Mesenchymal stem cell (in vitro differentiated cells and primary cell): ENCODE results near the gene TFAP2C.

Experiments used
- DNase-seq: peaks from one replicate; pipeline ENCODE4 v3.0.0-alpha.2; 2013
- H2AFZ ChIP-seq: one replicate; pipeline ENCODE4 v1.6.1; 2013; ENCODE audit warnings: low read depth, mild to moderate bottlenecking, control low read depth, inconsistent platforms, low read length, moderate library complexity
- H2AK5ac ChIP-seq: 2 replicates; pipeline ENCODE4 v1.6.1; 2013; ENCODE audit warnings: low read length, moderate library complexity, mild to moderate bottlenecking, inconsistent platforms; ENCODE audit not compliant: severe bottlenecking
- H2BK120ac ChIP-seq: one replicate; pipeline ENCODE4 v1.6.1; 2013; ENCODE audit warnings: low read depth, mild to moderate bottlenecking, inconsistent platforms, low read length, moderate library complexity
- H2BK12ac ChIP-seq, 2 experiments: one replicate each; pipeline ENCODE4 v1.6.1; 2013; ENCODE audit warnings: inconsistent platforms in 2 of 2, low read length in 2 of 2, mild to moderate bottlenecking in 2 of 2, moderate library complexity in 2 of 2, control low read depth in 1 of 2
- H2BK15ac ChIP-seq: one replicate; pipeline ENCODE4 v1.6.1; 2013; ENCODE audit warnings: mild to moderate bottlenecking, low read depth, inconsistent platforms; ENCODE audit not compliant: poor library complexity, severe bottlenecking
- H2BK5ac ChIP-seq: 2 replicates; pipeline ENCODE4 v1.6.1; 2013; ENCODE audit warnings: low read depth, mild to moderate bottlenecking, low read length, control low read depth, inconsistent platforms; ENCODE audit not compliant: poor library complexity, severe bottlenecking
- H3K14ac ChIP-seq, 2 experiments: one replicate each; pipeline ENCODE4 v1.6.1; 2013; ENCODE audit warnings: inconsistent platforms in 2 of 2, low read length in 2 of 2, control low read depth in 1 of 2, mild to moderate bottlenecking in 1 of 2, moderate library complexity in 1 of 2
- H3K18ac ChIP-seq, 2 experiments: one replicate each; pipeline ENCODE4 v1.6.1; 2013; ENCODE audit warnings: inconsistent platforms in 2 of 2, low read length in 2 of 2, control low read depth in 1 of 2, low read depth in 1 of 2, mild to moderate bottlenecking in 1 of 2
- H3K23ac ChIP-seq, 2 experiments: one replicate each; pipeline ENCODE4 v1.6.1; 2013; ENCODE audit warnings: inconsistent platforms in 2 of 2, low read length in 2 of 2, mild to moderate bottlenecking in 2 of 2, moderate library complexity in 2 of 2, control low read depth in 1 of 2
- H3K27ac ChIP-seq: 2 replicates; pipeline ENCODE4 v1.5.1; 2013; ENCODE audit warnings: mild to moderate bottlenecking, moderate library complexity, low read length, control low read depth, inconsistent platforms; ENCODE audit not compliant: poor library complexity, severe bottlenecking
- H3K27me3 ChIP-seq, 2 experiments: 2 replicates each; pipeline versions ENCODE4 v1.6.1 to v1.7.0; 2013; ENCODE audit warnings: low read length in 2 of 2, mild to moderate bottlenecking in 2 of 2, moderate library complexity in 2 of 2, control low read depth in 1 of 2, inconsistent platforms in 1 of 2; ENCODE audit not compliant: control insufficient read depth in 1 of 2, insufficient read depth in 1 of 2
- H3K36me3 ChIP-seq, 2 experiments: 2 replicates each; pipeline versions ENCODE4 v1.6.1 to v1.7.0; 2013; ENCODE audit warnings: low read length in 2 of 2, control low read depth in 1 of 2, inconsistent platforms in 1 of 2, low read depth in 1 of 2, mild to moderate bottlenecking in 1 of 2; ENCODE audit not compliant: insufficient read depth in 2 of 2, control insufficient read depth in 1 of 2
- H3K4ac ChIP-seq, 2 experiments: one replicate each; pipeline ENCODE4 v1.6.1; 2013; ENCODE audit warnings: inconsistent platforms in 2 of 2, low read length in 2 of 2, mild to moderate bottlenecking in 2 of 2, moderate library complexity in 2 of 2, control low read depth in 1 of 2, low read depth in 1 of 2
- H3K4me1 ChIP-seq: 2 replicates; pipeline ENCODE4 v1.6.1; 2013; ENCODE audit warnings: low read depth, low read length, control low read depth; ENCODE audit not compliant: control insufficient read depth, insufficient read depth
- H3K4me2 ChIP-seq: 2 replicates; pipeline ENCODE4 v1.6.1; 2013; ENCODE audit warnings: low read length, mild to moderate bottlenecking, inconsistent platforms; ENCODE audit not compliant: poor library complexity, severe bottlenecking
- H3K4me3 ChIP-seq, 2 experiments: 2 replicates each; pipeline versions ENCODE4 v1.5.1 to v1.7.0; 2013; ENCODE audit warnings: low read length in 2 of 2, mild to moderate bottlenecking in 2 of 2, control low read depth in 1 of 2, low read depth in 1 of 2; ENCODE audit not compliant: insufficient read depth in 1 of 2
- H3K79me1 ChIP-seq: replicated peaks from 2 replicates; pipeline ENCODE4 v1.6.1; 2013; ENCODE audit warnings: mild to moderate bottlenecking, control low read depth, low read length, inconsistent platforms; ENCODE audit not compliant: poor library complexity, severe bottlenecking
- H3K9ac ChIP-seq: 2 replicates; pipeline ENCODE4 v1.7.0; 2013; ENCODE audit warnings: mild to moderate bottlenecking, low read length, moderate library complexity
- H3K9me3 ChIP-seq: 2 replicates; pipeline ENCODE4 v1.7.0; 2013; ENCODE audit warnings: mild to moderate bottlenecking, low read length; ENCODE audit not compliant: control insufficient read depth
- H4K8ac ChIP-seq: one replicate; pipeline ENCODE4 v1.6.1; 2013; ENCODE audit warnings: inconsistent platforms, mild to moderate bottlenecking, low read length, moderate library complexity
- H4K91ac ChIP-seq: one replicate; pipeline ENCODE4 v1.6.1; 2013; ENCODE audit warnings: mild to moderate bottlenecking, low read length, inconsistent platforms
- WGBS: methylation state at CpG from one replicate; pipeline ENCODE4 v1.1.7; 2013; ENCODE audit warnings: mixed read lengths; 5-methylcytosine and 5-hydroxymethylcytosine counted together

TFAP2C gene

GRCh38 chr20:56673450-56673849 is 44.3 kb downstream of the TFAP2C start:
- H3K27me3 ChIP-seq = peaks cover 0 to 27% of the 10 kb centered on the region in 2 experiments
- no peak overlapping the region for H4K8ac ChIP-seq
- H3K18ac ChIP-seq = peak overlapping the region in 1 of 2 experiments; percentile 21
- H3K4me1 ChIP-seq = no peaks in the 10 kb centered on the region
- H3K79me1 ChIP-seq = no peaks in the 10 kb centered on the region
- no peak overlapping the region for H2BK120ac ChIP-seq
- H3K4ac ChIP-seq = no peak overlapping the region
- H3K4me3 ChIP-seq = no peak overlapping the region
- no peak for DNase-seq
- no peak overlapping the region for H2AK5ac ChIP-seq
- H3K23ac ChIP-seq = no peak overlapping the region
- WGBS = 82% methylated on average over 5 of the region's 5 CpGs
- no peak overlapping the region for H2AFZ ChIP-seq
- H3K4me2 ChIP-seq = no peak overlapping the region
- H3K14ac ChIP-seq = peak overlapping the region in 1 of 2 experiments; percentile 81
- no peaks in the 10 kb centered on the region for H3K36me3 ChIP-seq
- no peak overlapping the region for H2BK15ac ChIP-seq
- no peak overlapping the region for H2BK12ac ChIP-seq
- no peak overlapping the region for H3K9ac ChIP-seq
- H3K27ac ChIP-seq = no peak overlapping the region
- H4K91ac ChIP-seq = no peak overlapping the region
- H3K9me3 ChIP-seq = no peaks in the 10 kb centered on the region
- no peak overlapping the region for H2BK5ac ChIP-seq

- Histone ChIP-seq H2AFZ (no peak overlapping the region), H3K79me1 (no peaks in the 10 kb centered on the region), H2BK12ac (no peak overlapping the region), H3K36me3 (no peaks in the 10 kb centered on the region), H3K23ac (no peak overlapping the region), H2AK5ac (no peak overlapping the region), H3K9ac (no peak overlapping the region), H3K4me1 (no peaks in the 10 kb centered on the region), H3K27me3 (peaks cover 0 to 37% of the 10 kb centered on the region in 2 experiments), H3K4ac (no peak overlapping the region), H3K9me3 (no peaks in the 10 kb centered on the region), H4K91ac (no peak overlapping the region), H2BK5ac (no peak overlapping the region), H3K27ac (no peak overlapping the region), H2BK15ac (no peak overlapping the region), H3K18ac (no peak overlapping the region), H3K14ac (no peak overlapping the region), H3K4me2 (no peak overlapping the region), H4K8ac (no peak overlapping the region), H3K4me3 (no peak overlapping the region), H2BK120ac (no peak overlapping the region)
- 89% methylated on average over 12 of the region's 12 CpGs for WGBS
- DNase-seq = no peak
These were observed 46.9 kb downstream of the TFAP2C start for GRCh38 chr20:56676001-56676400.

- Histone ChIP-seq H3K4ac (no peak overlapping the region), H3K18ac (no peak overlapping the region), H2BK15ac (no peak overlapping the region), H2BK5ac (no peak overlapping the region), H3K14ac (no peak overlapping the region), H2AK5ac (no peak overlapping the region), H3K4me2 (no peak overlapping the region), H3K9me3 (no peaks in the 10 kb centered on the region), H4K8ac (peak overlapping the region; percentile 36), H3K36me3 (no peaks in the 10 kb centered on the region), H3K27ac (no peak overlapping the region), H3K9ac (no peak overlapping the region), H2BK120ac (no peak overlapping the region), H3K27me3 (peaks cover 0 to 33% of the 10 kb centered on the region in 2 experiments), H3K79me1 (no peaks in the 10 kb centered on the region), H2BK12ac (no peak overlapping the region), H2AFZ (no peak overlapping the region), H3K4me3 (no peak overlapping the region), H4K91ac (no peak overlapping the region), H3K4me1 (no peaks in the 10 kb centered on the region), H3K23ac (no peak overlapping the region)
- DNase-seq = no peak
- WGBS = 58% methylated on average over 10 of the region's 10 CpGs
These were observed 47.6 kb downstream of the TFAP2C start for GRCh38 chr20:56676679-56677078.

GRCh38 chr20:56683077-56683865 is 54.2 kb downstream of the TFAP2C start:
- Histone ChIP-seq H2BK120ac (no peak overlapping the region), H3K18ac (no peak overlapping the region), H3K23ac (no peak overlapping the region), H3K4me1 (no peaks in the 10 kb centered on the region), H3K14ac (no peak overlapping the region), H2AK5ac (no peak overlapping the region), H3K4me2 (no peak overlapping the region), H4K8ac (no peak overlapping the region), H3K27ac (no peak overlapping the region), H3K4me3 (no peak overlapping the region), H3K4ac (no peak overlapping the region), H3K79me1 (no peaks in the 10 kb centered on the region), H2BK5ac (no peak overlapping the region), H2AFZ (no peak overlapping the region), H4K91ac (no peak overlapping the region), H3K27me3 (peaks cover 4 to 42% of the 10 kb centered on the region in 2 experiments), H3K9me3 (no peaks in the 10 kb centered on the region), H2BK12ac (no peak overlapping the region), H3K9ac (no peak overlapping the region), H2BK15ac (no peak overlapping the region), H3K36me3 (no peaks in the 10 kb centered on the region)
- DNase-seq = no peak
- WGBS = 77% methylated on average over 11 of the region's 11 CpGs
